ENCODE measurements around the gene MOGAT3.

The MOGAT3 gene

GRCh38 chr7:101200862-101201599 lies at the start of gene MOGAT3:
Gene MOGAT3, minus strand, starts transcription at chr7:101201036. Its CDS starts 182 bp downstream, at chr7:101200854.
- TF ChIP-seq, protein P1, sequence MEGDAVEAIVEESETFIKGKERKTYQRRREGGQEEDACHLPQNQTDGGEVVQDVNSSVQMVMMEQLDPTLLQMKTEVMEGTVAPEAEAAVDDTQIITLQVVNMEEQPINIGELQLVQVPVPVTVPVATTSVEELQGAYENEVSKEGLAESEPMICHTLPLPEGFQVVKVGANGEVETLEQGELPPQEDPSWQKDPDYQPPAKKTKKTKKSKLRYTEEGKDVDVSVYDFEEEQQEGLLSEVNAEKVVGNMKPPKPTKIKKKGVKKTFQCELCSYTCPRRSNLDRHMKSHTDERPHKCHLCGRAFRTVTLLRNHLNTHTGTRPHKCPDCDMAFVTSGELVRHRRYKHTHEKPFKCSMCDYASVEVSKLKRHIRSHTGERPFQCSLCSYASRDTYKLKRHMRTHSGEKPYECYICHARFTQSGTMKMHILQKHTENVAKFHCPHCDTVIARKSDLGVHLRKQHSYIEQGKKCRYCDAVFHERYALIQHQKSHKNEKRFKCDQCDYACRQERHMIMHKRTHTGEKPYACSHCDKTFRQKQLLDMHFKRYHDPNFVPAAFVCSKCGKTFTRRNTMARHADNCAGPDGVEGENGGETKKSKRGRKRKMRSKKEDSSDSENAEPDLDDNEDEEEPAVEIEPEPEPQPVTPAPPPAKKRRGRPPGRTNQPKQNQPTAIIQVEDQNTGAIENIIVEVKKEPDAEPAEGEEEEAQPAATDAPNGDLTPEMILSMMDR (IDR thresholded peaks at IDR 0.05; ENCODE audit: insufficient read depth, low read depth, low read length, missing control alignments): no peak
- no peak within 1 kb of the TSS for H3K4me3 ChIP-seq (ENCODE audit: low read length)
- DNase-seq (ENCODE audit: low read depth): no peak

- TF ChIP-seq, protein P1 (IDR thresholded peaks at IDR 0.05; ENCODE audit: insufficient read depth, low read depth, low read length, missing control alignments): no peak
- no peak overlapping the region for H3K4me3 ChIP-seq (ENCODE audit: low read length)
- no peak for DNase-seq (ENCODE audit: low read depth)
These were observed 49.5 kb upstream of the MOGAT3 start for GRCh38 chr7:101250324-101250723.

- DNase-seq (ENCODE audit: low read depth): no peak
- TF ChIP-seq, protein P1 (IDR thresholded peaks at IDR 0.05; ENCODE audit: insufficient read depth, low read depth, low read length, missing control alignments): peak; percentile 11
- H3K4me3 ChIP-seq (ENCODE audit: low read length): no peak overlapping the region
These were observed 47.4 kb upstream of the MOGAT3 start for GRCh38 chr7:101248276-101248675.

DNA sequence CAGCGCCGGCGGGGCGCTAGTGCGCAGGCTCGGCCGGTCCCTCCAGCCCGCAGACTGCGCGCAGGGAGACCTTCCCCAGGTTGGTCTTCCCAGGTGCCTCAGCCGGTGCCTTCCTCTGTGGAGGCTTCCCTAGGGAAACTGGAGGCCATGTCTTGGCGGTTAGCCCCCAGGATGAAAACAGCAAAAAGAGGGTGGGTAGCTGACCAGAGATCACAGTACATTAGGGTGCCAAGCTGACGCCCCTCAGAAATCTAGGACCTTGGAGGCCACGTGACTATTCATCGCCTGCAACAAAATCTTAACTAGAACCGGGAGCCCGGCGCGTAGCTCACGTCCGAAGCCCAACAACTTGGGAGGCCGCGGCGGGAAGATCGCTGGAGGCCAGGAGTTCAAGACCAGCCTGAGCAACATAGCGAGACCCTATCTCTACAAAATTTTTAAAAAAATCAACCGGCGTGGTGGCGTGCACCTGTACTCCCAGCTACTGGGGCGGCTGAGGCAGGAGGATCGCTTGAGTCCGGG lies 44.4 kb upstream of the MOGAT3 start:
- TF ChIP-seq, protein P1 (IDR thresholded peaks at IDR 0.05; ENCODE audit: insufficient read depth, low read depth, low read length, missing control alignments): no peak
- peak overlapping the region; percentile 93 for H3K4me3 ChIP-seq (ENCODE audit: low read length)
- DNase-seq (ENCODE audit: low read depth): no peak

GRCh38 chr7:101244375-101245146 lies 43.7 kb upstream of the MOGAT3 start, which contains the start of gene FIS1:
Gene FIS1, minus strand, starts transcription at chr7:101245081. Its CDS starts 77 bp downstream, at chr7:101245004.
- peak; percentile 94 for DNase-seq (ENCODE audit: low read depth)
- TF ChIP-seq, protein P1 (IDR thresholded peaks at IDR 0.05; ENCODE audit: insufficient read depth, low read depth, low read length, missing control alignments): peak; percentile 77
- H3K4me3 ChIP-seq (ENCODE audit: low read length): peak within 1 kb of the TSS; percentile 93

GRCh38 chr7:101243646-101244374 lies 43.0 kb upstream of the MOGAT3 start:
- DNase-seq (ENCODE audit: low read depth): no peak
- TF ChIP-seq, protein P1 (IDR thresholded peaks at IDR 0.05; ENCODE audit: insufficient read depth, low read depth, low read length, missing control alignments): no peak
- H3K4me3 ChIP-seq (ENCODE audit: low read length): peak overlapping the region; percentile 93
